K562 (cell line): ENCODE results near the gene TMEM184A. TPM values are rescaled to one million over a fixed set of nuclear protein-coding genes. Genes with fewer than 3 reads are reported as not detected.

Experiments used
- ATAC-seq: fragments of 200-7000 bp; cut with Tn5 transposase; 3 replicates; pipeline ENCODE4 v1.9.1; 2020; ENCODE audit warnings: moderate library complexity
- BruUV-seq: library from RNA; stranded (reverse); fragments of 400-500 nt; replicated peaks from 2 replicates; lab custom pipeline; 2021; lab: Mats Ljungman, UMichigan
- CTCF ChIA-PET: fragments of 300-600 bp; formaldehyde crosslinking; extraction: SDS; loops from one replicate; lab custom pipeline; 2021; ENCODE audit warnings: low intra/inter-chr PET ratio; lab: Yijun Ruan, JAX
- POLR2A ChIA-PET: fragments of 300-600, 350-650 bp; sonication (Branson Sonifier 250); formaldehyde crosslinking; extraction: SDS; loops from one replicate; lab custom pipeline; 2021; ENCODE audit warnings: antibody characterized with exemption, inconsistent platforms; lab: Yijun Ruan, JAX
- DNase-seq, 4 experiments: peaks; one replicate each; pipeline versions ENCODE4 v3.0.0 to v3.0.0-alpha.2; 2011 to 2018; ENCODE audit warnings: low spot score in 3 of 4, mixed read lengths in 3 of 4; ENCODE audit errors: extremely low read depth in 1 of 4
- FAIRE-seq: peaks from 2 replicates; lab custom pipeline; 2011; peaks lifted over from hg19 to GRCh38; lab: Jason Lieb, UNC
- H2AFZ ChIP-seq: 2 replicates; pipeline ENCODE4 v1.6.0; 2011; ENCODE audit warnings: low read depth, low read length, control low read depth, inconsistent platforms
- H3K27ac ChIP-seq: fragments of 200-600 bp; 3 replicates; pipeline ENCODE4 v1.8.0; 2011; ENCODE audit warnings: low read depth, mild to moderate bottlenecking, control low read depth, inconsistent platforms, low read length, moderate library complexity, mixed read lengths; ENCODE audit errors: extremely low read depth
- H3K27me3 ChIP-seq, 2 experiments: fragments of 300-600 bp in 1 of 2; 2 replicates in 1 of 2; 3 replicates in 1 of 2; pipeline versions ENCODE4 v1.6.0 to v1.8.0; 2011; ENCODE audit warnings: inconsistent platforms in 2 of 2, low read length in 2 of 2, mild to moderate bottlenecking in 1 of 2, mixed read lengths in 1 of 2, moderate library complexity in 1 of 2; ENCODE audit not compliant: control insufficient read depth in 2 of 2, insufficient read depth in 2 of 2
- H3K36me3 ChIP-seq: fragments of 300-600 bp; 3 replicates; pipeline ENCODE4 v1.8.0; 2011; ENCODE audit warnings: mild to moderate bottlenecking, low read length, inconsistent platforms; ENCODE audit not compliant: control insufficient read depth, insufficient read depth
- H3K4me1 ChIP-seq, 2 experiments: fragments of 200-600 bp in 1 of 2; replicated peaks in 1 of 2; 2 replicates in 1 of 2; 3 replicates in 1 of 2; pipeline versions ENCODE4 v1.5.1 to v1.8.0; 2011; ENCODE audit warnings: inconsistent platforms in 2 of 2, low read length in 2 of 2, mild to moderate bottlenecking in 1 of 2, mixed read lengths in 1 of 2, moderate library complexity in 1 of 2; ENCODE audit not compliant: control insufficient read depth in 2 of 2, insufficient read depth in 2 of 2
- H3K4me2 ChIP-seq: 2 replicates; pipeline ENCODE4 v1.6.1; 2011; ENCODE audit warnings: low read length, control low read depth, inconsistent platforms, mixed read lengths; ENCODE audit not compliant: insufficient read depth
- H3K4me3 ChIP-seq: fragments of 200-600 bp; sonication (generic), shearing (Covaris generic); 2 replicates; pipeline ENCODE4 v1.5.1; 2016; ENCODE audit warnings: control low read depth, inconsistent platforms
- H3K79me2 ChIP-seq: fragments of 200-600 bp; 3 replicates; pipeline ENCODE4 v1.8.0; 2011; ENCODE audit warnings: low read length, inconsistent platforms; ENCODE audit not compliant: control insufficient read depth, insufficient read depth
- H3K9ac ChIP-seq, 2 experiments: 2 replicates each; pipeline versions ENCODE4 v1.6.0 to v1.6.1; 2011; ENCODE audit warnings: low read depth in 2 of 2, low read length in 2 of 2, control low read depth in 1 of 2, inconsistent platforms in 1 of 2, mild to moderate bottlenecking in 1 of 2, mixed read lengths in 1 of 2; ENCODE audit not compliant: insufficient read depth in 1 of 2
- H3K9me1 ChIP-seq: one replicate; pipeline ENCODE4 v1.6.0; 2011; ENCODE audit warnings: inconsistent platforms, mild to moderate bottlenecking, low read length, moderate library complexity; ENCODE audit not compliant: control insufficient read depth, insufficient read depth
- H3K9me3 ChIP-seq: replicated peaks from 2 replicates; pipeline ENCODE4 v1.5.1; 2011; ENCODE audit warnings: low read depth, low read length, inconsistent platforms; ENCODE audit not compliant: control insufficient read depth, insufficient read depth
- H4K20me1 ChIP-seq: replicated peaks from 2 replicates; pipeline ENCODE4 v1.6.1; 2011; ENCODE audit warnings: low read length, inconsistent platforms, mixed read lengths; ENCODE audit not compliant: control insufficient read depth, insufficient read depth
- ARID1B ChIP-seq: fragments of 450-650 bp; IDR thresholded peaks from 2 replicates; pipeline ENCODE4 v1.6.1; 2016; ENCODE audit warnings: antibody characterized with exemption, mild to moderate bottlenecking, inconsistent platforms
- ATF1 ChIP-seq, 2 experiments: fragments of 450-650 bp in 1 of 2; IDR thresholded peaks; 2 replicates each; pipeline ENCODE4 v1.6.1; 2016; ENCODE audit warnings: missing compliant biosample characterization in 1 of 2, missing genetic modification characterization in 1 of 2
- C11orf30 ChIP-seq: fragments of 450-650 bp; IDR thresholded peaks from 2 replicates; pipeline ENCODE4 v1.6.1; 2016; ENCODE audit warnings: low read depth, mild to moderate bottlenecking
- CBFA2T2 ChIP-seq: fragments of 450-650 bp; conservative IDR thresholded peaks from 2 replicates; pipeline ENCODE4 v1.6.1; 2017; ENCODE audit warnings: mild to moderate bottlenecking
- CBFA2T3 ChIP-seq: fragments of 450-650 bp; IDR thresholded peaks from 2 replicates; pipeline ENCODE4 v1.6.1; 2017
- CREM ChIP-seq: IDR thresholded peaks from 2 replicates; pipeline ENCODE4 v1.6.1; 2014; ENCODE audit warnings: antibody characterized with exemption, low read depth
- DPF2 ChIP-seq: fragments of 450-650 bp; IDR thresholded peaks from 2 replicates; pipeline ENCODE4 v1.6.1; 2016
- FOXA1 ChIP-seq: fragments of 450-650 bp; IDR thresholded peaks from 2 replicates; pipeline ENCODE4 v1.6.1; 2016; ENCODE audit warnings: mild to moderate bottlenecking, borderline replicate concordance
- JUND ChIP-seq, 2 experiments: IDR thresholded peaks; 2 replicates in 1 of 2; 3 replicates in 1 of 2; pipeline ENCODE4 v1.6.1; 2011; ENCODE audit warnings: borderline replicate concordance in 2 of 2, low read depth in 2 of 2, low read length in 2 of 2, improper control_type of control experiment in 1 of 2, missing biosample characterization in 1 of 2, missing genetic modification characterization in 1 of 2, missing genetic modification reagents in 1 of 2
- MAFG ChIP-seq: fragments of 450-650 bp; conservative IDR thresholded peaks from 2 replicates; pipeline ENCODE4 v1.6.1; 2016; ENCODE audit warnings: missing genetic modification characterization, missing compliant biosample characterization
- MEIS2 ChIP-seq: fragments of 450-650 bp; IDR thresholded peaks from 2 replicates; pipeline ENCODE4 v1.6.1; 2014; ENCODE audit warnings: mild to moderate bottlenecking; ENCODE audit not compliant: partially characterized antibody
- NFE2 ChIP-seq: IDR thresholded peaks from 2 replicates; pipeline ENCODE4 v1.6.1; 2014; ENCODE audit warnings: antibody characterized with exemption, low read depth
- SMAD4 ChIP-seq: fragments of 250-450 bp; sonication (Bioruptor Pico); conservative IDR thresholded peaks from 2 replicates; pipeline ENCODE4 v1.8.0; 2021; ENCODE audit warnings: inconsistent platforms, mild to moderate bottlenecking, moderate library complexity
- U2AF2 ChIP-seq: fragments of 200-400 bp; formaldehyde crosslinking; optimal IDR thresholded peaks from 2 replicates; pipeline ENCODE3; 2017; ENCODE audit warnings: low read depth, mild to moderate bottlenecking, low read length
- ZNF316 ChIP-seq: fragments of 450-650 bp; IDR thresholded peaks from 2 replicates; pipeline ENCODE4 v1.6.1; 2016
- WGBS: fragments of 100-300 bp; shearing (Covaris generic); methylation state at CpG from one replicate; pipeline ENCODE4 v1.1.6; 2016; ENCODE audit warnings: low coverage, mixed read lengths; ENCODE audit not compliant: insufficient coverage; ENCODE audit errors: missing lambda C conversion rate; 5-methylcytosine and 5-hydroxymethylcytosine counted together
- in situ Hi-C: fragments of 300-500 bp; cut with MboI; formaldehyde crosslinking; loops from 4 replicates; pipeline ENCODE4 v1.15.0; 2018; ENCODE audit warnings: inconsistent platforms, mixed read lengths
- intact Hi-C: fragments of 100-400 bp; cut with micrococcal nuclease; formaldehyde crosslinking; loops from 2 replicates; pipeline ENCODE4 v1.14.2; 2022
- polyA plus RNA-seq, 8 experiments: library from polyadenylated mRNA; depleted of rRNA in 4 of 8; stranded (reverse) in 5 of 8; unstranded in 3 of 8; fragments of >200 nt; fragmentation: Nextera tagmentation in 2 of 8; fragmentation: Illumina TruSeq in 1 of 8; extraction: Ambion mirVana in 2 of 8; extraction: Trizol in 1 of 8; gene quantifications; 2 replicates each; pipeline versions ENCODE4 v1.2.1 to v1.2.3, GENCODE V29; 2011 to 2014; ENCODE audit warnings: inconsistent platforms in 1 of 8, missing spikeins in 1 of 8
- total RNA-seq, 7 experiments: library from RNA; depleted of rRNA in 6 of 7; stranded (reverse); fragments of >200 nt in 6 of 7; fragmentation: Illumina TruSeq in 2 of 7; extraction: Trizol in 2 of 7; gene quantifications; 2 replicates each; pipeline versions ENCODE4 v1.2.1 to v1.2.3, GENCODE V29; 2011 to 2021; ENCODE audit warnings: low replicate concordance in 1 of 7
- TF ChIP-seq, protein P1 (sequence below), 2 experiments: fragments of 250-450 bp in 1 of 2; fragments of 450-650 bp in 1 of 2; sonication (Bioruptor Pico) in 1 of 2; IDR thresholded peaks; 2 replicates each; pipeline versions ENCODE4 v1.6.1 to v1.8.0; 2016 to 2021; ENCODE audit warnings: mild to moderate bottlenecking in 2 of 2, moderate library complexity in 2 of 2, missing compliant biosample characterization in 1 of 2, missing genetic modification characterization in 1 of 2
- TF ChIP-seq, protein P2 (sequence below): fragments of 200-800 bp; sonication (Bioruptor generic); IDR thresholded peaks from 2 replicates; pipeline ENCODE4 v1.6.1; 2017; ENCODE audit warnings: missing genetic modification characterization, missing compliant biosample characterization

The TMEM184A gene
- total and polyA plus RNA-seq, 9 of the 15 experiments (the other 6 are each of a cell fraction or from before 2014, with no cell fraction given), result 0.10 to 0.18 (median 0.11) TPM; not detected in 6

DNA sequence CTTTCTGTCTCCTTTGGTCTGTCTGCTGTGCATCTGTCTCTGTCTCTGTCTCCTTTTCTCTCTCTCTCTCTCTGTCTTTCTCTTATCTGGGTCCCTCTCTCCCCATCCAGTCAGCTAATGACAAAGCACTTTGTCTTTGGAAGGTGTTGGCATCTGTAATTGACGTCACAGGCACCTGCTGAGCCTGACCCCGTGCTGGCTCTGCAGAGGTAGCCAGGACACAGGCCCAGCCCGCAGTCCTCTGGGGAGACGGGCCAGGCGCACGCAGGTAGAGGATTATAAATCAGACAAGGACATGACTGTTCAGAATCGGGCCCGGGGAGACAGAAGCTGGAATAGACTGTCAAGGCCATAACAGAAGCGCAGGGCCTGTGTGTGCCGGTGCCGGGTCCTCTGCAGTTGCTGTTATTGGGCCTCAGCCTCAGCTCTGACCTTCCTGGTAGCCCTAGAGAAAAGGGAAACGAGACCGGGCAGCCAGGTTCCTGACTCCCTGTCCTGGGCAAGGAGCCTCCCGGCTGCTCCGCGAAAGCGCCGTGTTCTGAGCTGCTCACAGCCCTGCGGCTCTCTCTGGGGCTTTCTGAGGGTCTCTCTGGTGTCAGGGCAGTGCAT is 24.5 kb upstream of the TMEM184A start:
- ChIA-PET CTCF (interaction anchor here (0.5 to 1.5 kb wide), 3 partner anchors 67 to 629 kb away, joined by 3 to 12 read pairs (median 6); no protein-coding TSS in a partner anchor), POLR2A (interaction anchor here (0.6 to 1.0 kb wide), 5 partner anchors 8 to 276 kb away, joined by 3 to 6 read pairs (median 4); no protein-coding TSS in a partner anchor)
- 18% methylated on average over 17 of the region's 19 CpGs for WGBS
- H3K4me2 ChIP-seq, result no peak overlapping the region
- no peak overlapping the region for H3K4me3 ChIP-seq
- in situ Hi-C loops (loop anchor here (10.0 kb wide), 1 partner anchor 624 kb away; no protein-coding TSS in a partner anchor), intact Hi-C loops (no loop called here)
- DNase-seq (peak in 2 of 4 experiments; percentile 43 to 46), ATAC-seq (peak; percentile 14), FAIRE-seq (no peak)
- H3K9me1 ChIP-seq, result no peaks in the 10 kb centered on the region
- H3K9ac ChIP-seq, result peak overlapping the region in 1 of 2 experiments; percentile 20; a peak in 1 of 4 replicates
- H3K79me2 ChIP-seq, result no peaks in the 10 kb centered on the region
- peaks cover 9 to 32% of the 10 kb centered on the region in 2 experiments; a peak in 4 of 5 replicates for H3K4me1 ChIP-seq
- no peaks in the 10 kb centered on the region for H3K36me3 ChIP-seq
- H2AFZ ChIP-seq, result no peak overlapping the region
- peaks cover 25 to 45% of the 10 kb centered on the region in 2 experiments; a peak in 4 of 5 replicates for H3K27me3 ChIP-seq
- BruUV-seq, result no TSS peak
- no peaks in the 10 kb centered on the region for H3K9me3 ChIP-seq
- 0 out of 2 replicates have a peak, but pooled peaks cover 4% of the 10 kb centered on the region for H4K20me1 ChIP-seq
- H3K27ac ChIP-seq, result no peak overlapping the region
- 0 out of 2 replicates have a peak, but pooled peaks have one; percentile 13 for TF ChIP-seq JUND (IDR thresholded peaks at IDR 0.05; ENCODE audit: borderline replicate concordance, low read depth, low read length)
- no peak for TF ChIP-seq JUND (tag; IDR thresholded peaks at IDR 0.05; ENCODE audit: borderline replicate concordance, low read depth, low read length)
- TF ChIP-seq CBFA2T2, result peak; percentile 33
- peak; percentile 56; the same call in 1 of the 2 replicates for TF ChIP-seq DPF2
- TF ChIP-seq FOXA1, result no peak
- TF ChIP-seq ARID1B, result peak; percentile 28
- peak; percentile 69 for TF ChIP-seq C11orf30
- TF ChIP-seq, protein P1, sequence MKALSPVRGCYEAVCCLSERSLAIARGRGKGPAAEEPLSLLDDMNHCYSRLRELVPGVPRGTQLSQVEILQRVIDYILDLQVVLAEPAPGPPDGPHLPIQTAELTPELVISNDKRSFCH (CRISPR knock-in tag; IDR thresholded peaks at IDR 0.05), result no peak
- TF ChIP-seq, protein P1 (tag; IDR thresholded peaks at IDR 0.05), result no peak
- 0 out of 2 replicates have a peak, but pooled peaks have one; percentile 14 for TF ChIP-seq SMAD4
- TF ChIP-seq CBFA2T3, result peak; percentile 52; the same call in 1 of the 2 replicates
- TF ChIP-seq ZNF316, result peak; percentile 65
- peak; percentile 40; the same call in 1 of the 2 replicates for TF ChIP-seq CREM
- TF ChIP-seq, protein P2, sequence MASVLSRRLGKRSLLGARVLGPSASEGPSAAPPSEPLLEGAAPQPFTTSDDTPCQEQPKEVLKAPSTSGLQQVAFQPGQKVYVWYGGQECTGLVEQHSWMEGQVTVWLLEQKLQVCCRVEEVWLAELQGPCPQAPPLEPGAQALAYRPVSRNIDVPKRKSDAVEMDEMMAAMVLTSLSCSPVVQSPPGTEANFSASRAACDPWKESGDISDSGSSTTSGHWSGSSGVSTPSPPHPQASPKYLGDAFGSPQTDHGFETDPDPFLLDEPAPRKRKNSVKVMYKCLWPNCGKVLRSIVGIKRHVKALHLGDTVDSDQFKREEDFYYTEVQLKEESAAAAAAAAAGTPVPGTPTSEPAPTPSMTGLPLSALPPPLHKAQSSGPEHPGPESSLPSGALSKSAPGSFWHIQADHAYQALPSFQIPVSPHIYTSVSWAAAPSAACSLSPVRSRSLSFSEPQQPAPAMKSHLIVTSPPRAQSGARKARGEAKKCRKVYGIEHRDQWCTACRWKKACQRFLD (CRISPR knock-in tag), result no peak
- TF ChIP-seq U2AF2, result no peak
- TF ChIP-seq ATF1 (CRISPR knock-in tag; IDR thresholded peaks at IDR 0.05), result no peak
- TF ChIP-seq ATF1 (tag; IDR thresholded peaks at IDR 0.05), result peak; percentile 34; the same call in 1 of the 2 replicates
- TF ChIP-seq MAFG (tag), result peak; percentile 67
- TF ChIP-seq NFE2, result peak; percentile 51
- peak; percentile 22 for TF ChIP-seq MEIS2
